ENCODE data around the gene COL4A1. TPM values are rescaled to one million over a fixed set of nuclear protein-coding genes. Genes with fewer than 3 reads are reported as not detected.

Gene COL4A1
- total RNA-seq, 2 experiments from 2014 or later = 0.08 to 0.16 TPM

DNA sequence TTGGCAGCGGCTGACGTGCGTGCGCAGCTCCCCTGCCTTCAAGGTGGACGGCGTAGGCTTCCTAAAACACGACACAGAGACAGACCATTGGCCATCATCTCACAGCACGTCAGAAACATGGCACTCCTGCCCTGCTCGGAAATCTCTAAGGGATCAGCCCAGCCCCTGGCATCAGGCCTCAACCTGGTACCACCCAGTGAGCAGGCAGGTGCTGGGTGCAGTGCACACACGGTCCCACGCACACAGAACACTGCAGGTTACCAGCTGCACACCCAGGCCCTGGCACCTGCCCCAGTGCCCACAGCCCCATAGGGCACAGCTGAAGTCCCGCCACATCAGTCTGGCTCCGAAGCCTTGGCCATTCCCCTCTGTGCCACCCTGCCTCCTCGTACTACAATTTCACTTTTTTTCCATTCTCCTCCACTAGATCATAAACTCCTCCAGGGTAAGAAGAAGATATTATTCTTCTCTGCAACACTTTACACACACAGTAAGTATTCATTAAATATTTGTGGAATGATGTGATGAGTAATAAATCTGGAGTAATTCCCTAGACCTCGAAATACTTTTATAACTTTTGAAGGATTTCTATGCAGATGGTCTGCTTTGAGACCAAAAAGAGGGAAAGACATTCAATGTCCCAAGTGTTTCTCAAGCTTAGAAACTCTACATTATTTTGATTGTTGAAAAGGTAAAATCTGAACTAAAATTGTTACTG is 156.4 kb downstream of the COL4A1 start:
- Mint-ChIP-seq H3K4me3 (no peak overlapping the region), H3K27ac (no peak overlapping the region), H3K9me3 (peaks cover 2% of the 10 kb centered on the region), H3K27me3 (no peaks in the 10 kb centered on the region), H3K4me1 (ENCODE audit: low read depth) (no peaks in the 10 kb centered on the region), H3K36me3 (ENCODE audit: low read depth) (no peaks in the 10 kb centered on the region)
- Histone ChIP-seq H3K9me3 (ENCODE audit: control insufficient read depth in 1 of 2, insufficient read depth in 1 of 2, low read length in 2 of 2) (peaks cover 0 to 21% of the 10 kb centered on the region in 2 experiments), H3K27ac (ENCODE audit: low read depth in 1 of 2, low read length in 2 of 2) (no peak overlapping the region), H3K4me3 (ENCODE audit: low read length) (no peak overlapping the region), H3K4me1 (ENCODE audit: insufficient read depth, low read length) (no peaks in the 10 kb centered on the region), H3K27me3 (ENCODE audit: control insufficient read depth in 1 of 2, insufficient read depth in 2 of 2, low read length in 2 of 2) (no peaks in the 10 kb centered on the region), H3K36me3 (ENCODE audit: insufficient read depth, low read length) (no peaks in the 10 kb centered on the region)
- POLR2A ChIA-PET = no interaction called here
- CTCF ChIA-PET = no interaction called here
- no peak for ATAC-seq (ENCODE audit: poor library complexity)
- no peak for DNase-seq
- TF ChIP-seq, protein P1, sequence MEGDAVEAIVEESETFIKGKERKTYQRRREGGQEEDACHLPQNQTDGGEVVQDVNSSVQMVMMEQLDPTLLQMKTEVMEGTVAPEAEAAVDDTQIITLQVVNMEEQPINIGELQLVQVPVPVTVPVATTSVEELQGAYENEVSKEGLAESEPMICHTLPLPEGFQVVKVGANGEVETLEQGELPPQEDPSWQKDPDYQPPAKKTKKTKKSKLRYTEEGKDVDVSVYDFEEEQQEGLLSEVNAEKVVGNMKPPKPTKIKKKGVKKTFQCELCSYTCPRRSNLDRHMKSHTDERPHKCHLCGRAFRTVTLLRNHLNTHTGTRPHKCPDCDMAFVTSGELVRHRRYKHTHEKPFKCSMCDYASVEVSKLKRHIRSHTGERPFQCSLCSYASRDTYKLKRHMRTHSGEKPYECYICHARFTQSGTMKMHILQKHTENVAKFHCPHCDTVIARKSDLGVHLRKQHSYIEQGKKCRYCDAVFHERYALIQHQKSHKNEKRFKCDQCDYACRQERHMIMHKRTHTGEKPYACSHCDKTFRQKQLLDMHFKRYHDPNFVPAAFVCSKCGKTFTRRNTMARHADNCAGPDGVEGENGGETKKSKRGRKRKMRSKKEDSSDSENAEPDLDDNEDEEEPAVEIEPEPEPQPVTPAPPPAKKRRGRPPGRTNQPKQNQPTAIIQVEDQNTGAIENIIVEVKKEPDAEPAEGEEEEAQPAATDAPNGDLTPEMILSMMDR (IDR thresholded peaks at IDR 0.05) = no peak
- intact Hi-C loops (cut with DNase I, micrococcal nuclease) = no loop called here

DNA sequence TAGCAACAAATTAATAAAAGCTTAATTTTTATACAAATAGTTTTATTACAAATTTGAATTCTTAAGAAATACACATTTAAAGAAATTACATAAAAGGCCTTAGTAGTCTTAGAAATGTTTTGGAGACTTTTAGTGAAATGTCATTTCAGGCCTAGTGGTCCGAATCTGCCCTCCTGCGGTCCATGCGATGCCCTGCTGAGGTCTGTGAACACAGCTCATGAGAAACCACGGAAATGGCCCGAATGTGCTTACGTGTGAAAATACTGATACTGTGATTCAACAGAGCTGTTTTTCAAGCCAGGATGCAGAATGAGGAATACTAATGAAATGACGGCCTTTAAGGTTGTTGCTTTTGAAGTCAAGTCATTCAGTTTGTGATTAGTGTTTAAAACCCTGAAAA is 157.9 kb downstream of the COL4A1 start:
- DNase-seq = no peak
- no peaks in the 10 kb centered on the region for H3K4me1 ChIP-seq (ENCODE audit: insufficient read depth, low read length)
- intact Hi-C loops (cut with DNase I, micrococcal nuclease) = no loop called here
- H3K4me3 ChIP-seq (ENCODE audit: low read length) = no peak overlapping the region
- POLR2A ChIA-PET = no interaction called here
- CTCF ChIA-PET = interaction anchor here (0.6 kb wide), 1 partner anchor 21 kb away, joined by 4 read pairs; no protein-coding TSS in a partner anchor
- H3K27ac ChIP-seq (ENCODE audit: low read depth in 1 of 2, low read length in 2 of 2) = no peak overlapping the region
- TF ChIP-seq, protein P1 (IDR thresholded peaks at IDR 0.05) = no peak
- H3K27me3 ChIP-seq (ENCODE audit: control insufficient read depth in 1 of 2, insufficient read depth in 2 of 2, low read length in 2 of 2) = no peaks in the 10 kb centered on the region
- Mint-ChIP-seq H3K4me3 (no peak overlapping the region), H3K36me3 (ENCODE audit: low read depth) (no peaks in the 10 kb centered on the region), H3K27me3 (peaks cover 1% of the 10 kb centered on the region), H3K4me1 (ENCODE audit: low read depth) (no peaks in the 10 kb centered on the region), H3K9me3 (peaks cover 2% of the 10 kb centered on the region), H3K27ac (no peak overlapping the region)
- no peaks in the 10 kb centered on the region for H3K36me3 ChIP-seq (ENCODE audit: insufficient read depth, low read length)
- ATAC-seq (ENCODE audit: poor library complexity) = no peak
- H3K9me3 ChIP-seq (ENCODE audit: control insufficient read depth in 1 of 2, insufficient read depth in 1 of 2, low read length in 2 of 2) = peaks cover 0 to 9% of the 10 kb centered on the region in 2 experiments

DNA sequence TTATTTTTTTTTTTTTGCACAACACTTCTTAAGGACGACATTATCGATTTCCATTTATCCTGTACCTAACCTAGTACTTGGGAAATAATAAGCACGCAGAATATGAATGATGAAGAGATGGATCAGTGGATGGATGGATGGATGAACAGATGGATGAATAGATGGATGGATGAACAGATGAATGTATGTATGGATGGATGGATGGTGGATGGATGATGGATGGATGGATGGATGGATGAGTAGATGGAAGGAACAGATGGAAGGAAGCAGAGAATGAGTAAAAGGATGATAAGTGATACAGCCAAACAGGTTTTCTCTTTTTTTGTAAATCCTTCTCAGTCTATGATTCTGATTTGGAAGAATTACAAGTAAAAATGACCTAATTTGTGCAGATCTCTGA is 166.9 kb downstream of the COL4A1 start:
- H3K9me3 ChIP-seq (ENCODE audit: control insufficient read depth in 1 of 2, insufficient read depth in 1 of 2, low read length in 2 of 2) = peaks cover 0 to 4% of the 10 kb centered on the region in 2 experiments
- intact Hi-C loops (cut with DNase I, micrococcal nuclease) = no loop called here
- H3K4me3 ChIP-seq (ENCODE audit: low read length) = no peak overlapping the region
- H3K36me3 ChIP-seq (ENCODE audit: insufficient read depth, low read length) = no peaks in the 10 kb centered on the region
- Mint-ChIP-seq H3K4me3 (no peak overlapping the region), H3K36me3 (ENCODE audit: low read depth) (no peaks in the 10 kb centered on the region), H3K27me3 (peaks cover 35% of the 10 kb centered on the region), H3K9me3 (peaks cover 7% of the 10 kb centered on the region), H3K27ac (no peak overlapping the region), H3K4me1 (ENCODE audit: low read depth) (peaks cover 12% of the 10 kb centered on the region)
- H3K27me3 ChIP-seq (ENCODE audit: control insufficient read depth in 1 of 2, insufficient read depth in 2 of 2, low read length in 2 of 2) = peaks cover 3 to 21% of the 10 kb centered on the region in 2 experiments
- ATAC-seq (ENCODE audit: poor library complexity) (no peak), DNase-seq (no peak)
- no peak overlapping the region for H3K27ac ChIP-seq (ENCODE audit: low read depth in 1 of 2, low read length in 2 of 2)
- TF ChIP-seq, protein P1 (IDR thresholded peaks at IDR 0.05) = no peak
- peaks cover 18% of the 10 kb centered on the region for H3K4me1 ChIP-seq (ENCODE audit: insufficient read depth, low read length)
- CTCF ChIA-PET = no interaction called here
- POLR2A ChIA-PET = no interaction called here

Measured in CD4-positive, alpha-beta T cell (primary cell).